Measurements from ENCODE around the gene GPR62.

Gene GPR62

GRCh38 chr3:51957520-51958205 lies 2.5 kb downstream of the GPR62 start:
- Histone ChIP-seq H2AFZ (ENCODE audit: insufficient read depth, low read length, poor library complexity) (no peak overlapping the region), H3K79me2 (ENCODE audit: control insufficient read depth, insufficient read depth, low read length, poor library complexity) (no peaks in the 10 kb centered on the region), H3K9ac (ENCODE audit: low read length) (no peak overlapping the region), H2BK5ac (ENCODE audit: low read depth, low read length, poor library complexity) (no peak overlapping the region), H3K27me3 (ENCODE audit: insufficient read depth, low read length) (peaks cover 28% of the 10 kb centered on the region), H3K9me3 (ENCODE audit: insufficient read depth, low read depth, low read length) (peaks cover 3% of the 10 kb centered on the region), H3K23ac (ENCODE audit: low read length) (no peak overlapping the region), H3K4me2 (ENCODE audit: low read length) (no peak overlapping the region), H3K4me1 (ENCODE audit: control insufficient read depth in 1 of 2, insufficient read depth in 2 of 2, low read length in 2 of 2) (peaks cover 7 to 17% of the 10 kb centered on the region in 2 experiments), H3K36me3 (ENCODE audit: control insufficient read depth in 1 of 2, insufficient read depth in 2 of 2, low read length in 2 of 2) (peaks cover 16 to 31% of the 10 kb centered on the region in 2 experiments), H3K79me1 (ENCODE audit: low read length) (no peaks in the 10 kb centered on the region), H3K18ac (ENCODE audit: low read length) (no peak overlapping the region), H3K14ac (ENCODE audit: low read length) (no peak overlapping the region), H2BK120ac (ENCODE audit: insufficient read depth, low read length, poor library complexity) (no peak overlapping the region), H4K91ac (ENCODE audit: low read depth, low read length) (no peak overlapping the region), H2AK5ac (ENCODE audit: low read length) (no peak overlapping the region), H3K4me3 (ENCODE audit: low read depth, low read length) (no peak overlapping the region), H4K8ac (ENCODE audit: low read depth, low read length) (no peak overlapping the region), H3K4ac (ENCODE audit: low read depth, low read length) (no peak overlapping the region), H3K27ac (ENCODE audit: low read depth, low read length) (no peak overlapping the region), H4K12ac (ENCODE audit: low read depth, low read length) (no peak overlapping the region), H2BK12ac (ENCODE audit: low read length) (no peak overlapping the region)
- WGBS (ENCODE audit: extremely low coverage, insufficient coverage, insufficient read length) = no CpG with 5 or more reads among the region's 15 CpGs
- no peak for DNase-seq

- no peak overlapping the region for H4K91ac ChIP-seq (ENCODE audit: low read depth, low read length)
- no peak overlapping the region for H2BK12ac ChIP-seq (ENCODE audit: low read length)
- no peak overlapping the region for H4K8ac ChIP-seq (ENCODE audit: low read depth, low read length)
- H3K23ac ChIP-seq (ENCODE audit: low read length) = no peak overlapping the region
- peaks cover 23% of the 10 kb centered on the region for H3K27me3 ChIP-seq (ENCODE audit: insufficient read depth, low read length)
- H3K14ac ChIP-seq (ENCODE audit: low read length) = no peak overlapping the region
- H3K9me3 ChIP-seq (ENCODE audit: insufficient read depth, low read depth, low read length) = peaks cover 3% of the 10 kb centered on the region
- no peak overlapping the region for H3K4me3 ChIP-seq (ENCODE audit: low read depth, low read length)
- H2AK5ac ChIP-seq (ENCODE audit: low read length) = no peak overlapping the region
- H3K79me1 ChIP-seq (ENCODE audit: low read length) = no peaks in the 10 kb centered on the region
- no peak overlapping the region for H3K27ac ChIP-seq (ENCODE audit: low read depth, low read length)
- H3K9ac ChIP-seq (ENCODE audit: low read length) = no peak overlapping the region
- H3K36me3 ChIP-seq (ENCODE audit: control insufficient read depth in 1 of 2, insufficient read depth in 2 of 2, low read length in 2 of 2) = peaks cover 16 to 32% of the 10 kb centered on the region in 2 experiments
- H3K4me1 ChIP-seq (ENCODE audit: control insufficient read depth in 1 of 2, insufficient read depth in 2 of 2, low read length in 2 of 2) = peaks cover 7 to 17% of the 10 kb centered on the region in 2 experiments
- H2AFZ ChIP-seq (ENCODE audit: insufficient read depth, low read length, poor library complexity) = no peak overlapping the region
- H3K4ac ChIP-seq (ENCODE audit: low read depth, low read length) = no peak overlapping the region
- H4K12ac ChIP-seq (ENCODE audit: low read depth, low read length) = no peak overlapping the region
- H2BK120ac ChIP-seq (ENCODE audit: insufficient read depth, low read length, poor library complexity) = no peak overlapping the region
- H3K79me2 ChIP-seq (ENCODE audit: control insufficient read depth, insufficient read depth, low read length, poor library complexity) = no peaks in the 10 kb centered on the region
- H3K18ac ChIP-seq (ENCODE audit: low read length) = no peak overlapping the region
- H3K4me2 ChIP-seq (ENCODE audit: low read length) = no peak overlapping the region
- WGBS (ENCODE audit: extremely low coverage, insufficient coverage, insufficient read length) = no CpG with 5 or more reads among the region's 20 CpGs
- no peak overlapping the region for H2BK5ac ChIP-seq (ENCODE audit: low read depth, low read length, poor library complexity)
- no peak for DNase-seq
Measured at GRCh38 chr3:51958603-51959521, 3.7 kb downstream of the GPR62 start.

GRCh38 chr3:51959651-51960050 lies 4.5 kb downstream of the GPR62 start:
- no CpG with 5 or more reads among the region's 7 CpGs for WGBS (ENCODE audit: extremely low coverage, insufficient coverage, insufficient read length)
- Histone ChIP-seq H3K18ac (ENCODE audit: low read length) (no peak overlapping the region), H3K4ac (ENCODE audit: low read depth, low read length) (no peak overlapping the region), H4K91ac (ENCODE audit: low read depth, low read length) (no peak overlapping the region), H3K79me1 (ENCODE audit: low read length) (no peaks in the 10 kb centered on the region), H3K27me3 (ENCODE audit: insufficient read depth, low read length) (peaks cover 20% of the 10 kb centered on the region), H2BK12ac (ENCODE audit: low read length) (no peak overlapping the region), H3K23ac (ENCODE audit: low read length) (no peak overlapping the region), H4K8ac (ENCODE audit: low read depth, low read length) (no peak overlapping the region), H3K14ac (ENCODE audit: low read length) (no peak overlapping the region), H2AK5ac (ENCODE audit: low read length) (no peak overlapping the region), H3K9me3 (ENCODE audit: insufficient read depth, low read depth, low read length) (peaks cover 3% of the 10 kb centered on the region), H3K36me3 (ENCODE audit: control insufficient read depth in 1 of 2, insufficient read depth in 2 of 2, low read length in 2 of 2) (peaks cover 16 to 32% of the 10 kb centered on the region in 2 experiments), H3K4me2 (ENCODE audit: low read length) (no peak overlapping the region), H3K9ac (ENCODE audit: low read length) (no peak overlapping the region), H3K27ac (ENCODE audit: low read depth, low read length) (no peak overlapping the region), H4K12ac (ENCODE audit: low read depth, low read length) (no peak overlapping the region), H3K4me3 (ENCODE audit: low read depth, low read length) (no peak overlapping the region), H3K79me2 (ENCODE audit: control insufficient read depth, insufficient read depth, low read length, poor library complexity) (no peaks in the 10 kb centered on the region), H2BK120ac (ENCODE audit: insufficient read depth, low read length, poor library complexity) (no peak overlapping the region), H2AFZ (ENCODE audit: insufficient read depth, low read length, poor library complexity) (no peak overlapping the region), H3K4me1 (ENCODE audit: control insufficient read depth in 1 of 2, insufficient read depth in 2 of 2, low read length in 2 of 2) (peaks cover 7 to 17% of the 10 kb centered on the region in 2 experiments), H2BK5ac (ENCODE audit: low read depth, low read length, poor library complexity) (no peak overlapping the region)
- DNase-seq = no peak

DNA sequence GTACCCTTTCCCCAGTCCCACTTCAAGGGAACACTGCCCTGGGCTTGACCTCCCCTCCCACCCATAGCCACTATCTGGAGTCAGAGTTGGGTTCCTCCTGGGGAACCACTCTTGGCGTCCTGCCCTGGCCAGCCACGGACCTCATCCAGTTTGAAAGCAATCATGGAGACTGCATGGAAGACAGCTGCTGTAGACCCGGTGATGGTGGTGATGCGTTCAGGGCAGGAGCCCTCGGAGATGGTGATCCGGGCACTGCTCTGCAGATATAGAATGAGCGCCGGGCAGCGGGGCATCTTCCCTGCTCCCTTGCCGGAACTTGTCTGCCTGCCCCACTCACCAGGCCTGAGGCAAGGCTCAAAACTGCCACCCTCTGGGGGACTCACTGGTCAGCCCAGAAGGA lies 5.2 kb downstream of the GPR62 start:
- H2BK5ac ChIP-seq (ENCODE audit: low read depth, low read length, poor library complexity) = no peak overlapping the region
- no peak overlapping the region for H3K27ac ChIP-seq (ENCODE audit: low read depth, low read length)
- H3K36me3 ChIP-seq (ENCODE audit: control insufficient read depth in 1 of 2, insufficient read depth in 2 of 2, low read length in 2 of 2) = peaks cover 16 to 32% of the 10 kb centered on the region in 2 experiments
- H2BK120ac ChIP-seq (ENCODE audit: insufficient read depth, low read length, poor library complexity) = no peak overlapping the region
- H2AFZ ChIP-seq (ENCODE audit: insufficient read depth, low read length, poor library complexity) = no peak overlapping the region
- H3K14ac ChIP-seq (ENCODE audit: low read length) = no peak overlapping the region
- no peak overlapping the region for H2AK5ac ChIP-seq (ENCODE audit: low read length)
- H4K8ac ChIP-seq (ENCODE audit: low read depth, low read length) = no peak overlapping the region
- H3K9ac ChIP-seq (ENCODE audit: low read length) = no peak overlapping the region
- no peak overlapping the region for H3K4me3 ChIP-seq (ENCODE audit: low read depth, low read length)
- H3K79me1 ChIP-seq (ENCODE audit: low read length) = no peaks in the 10 kb centered on the region
- H3K4ac ChIP-seq (ENCODE audit: low read depth, low read length) = no peak overlapping the region
- H3K9me3 ChIP-seq (ENCODE audit: insufficient read depth, low read depth, low read length) = peaks cover 1% of the 10 kb centered on the region
- no peak overlapping the region for H3K18ac ChIP-seq (ENCODE audit: low read length)
- H3K4me1 ChIP-seq (ENCODE audit: control insufficient read depth in 1 of 2, insufficient read depth in 2 of 2, low read length in 2 of 2) = peaks cover 6 to 14% of the 10 kb centered on the region in 2 experiments
- H3K79me2 ChIP-seq (ENCODE audit: control insufficient read depth, insufficient read depth, low read length, poor library complexity) = no peaks in the 10 kb centered on the region
- H3K23ac ChIP-seq (ENCODE audit: low read length) = no peak overlapping the region
- no peak overlapping the region for H4K12ac ChIP-seq (ENCODE audit: low read depth, low read length)
- no peak for DNase-seq
- H3K4me2 ChIP-seq (ENCODE audit: low read length) = no peak overlapping the region
- H4K91ac ChIP-seq (ENCODE audit: low read depth, low read length) = no peak overlapping the region
- WGBS (ENCODE audit: extremely low coverage, insufficient coverage, insufficient read length) = no CpG with 5 or more reads among the region's 10 CpGs
- H3K27me3 ChIP-seq (ENCODE audit: insufficient read depth, low read length) = peaks cover 14% of the 10 kb centered on the region
- no peak overlapping the region for H2BK12ac ChIP-seq (ENCODE audit: low read length)
